GM21423 (cell line): Measurements from ENCODE around the gene GREB1L.
"Not testable (repeated sequence)": the region's sequence is repeated elsewhere in the genome, so short reads cannot be mapped to it uniquely, and the experiment has no call there.

ENCODE experiments used
- ATAC-seq: cut with Tn5 transposase; IDR thresholded peaks from one replicate; pipeline ENCODE4 v1.9.1; 2021; ENCODE audit warnings: mild to moderate bottlenecking, moderate library complexity; ENCODE audit not compliant: unreplicated experiment

The GREB1L gene

DNA sequence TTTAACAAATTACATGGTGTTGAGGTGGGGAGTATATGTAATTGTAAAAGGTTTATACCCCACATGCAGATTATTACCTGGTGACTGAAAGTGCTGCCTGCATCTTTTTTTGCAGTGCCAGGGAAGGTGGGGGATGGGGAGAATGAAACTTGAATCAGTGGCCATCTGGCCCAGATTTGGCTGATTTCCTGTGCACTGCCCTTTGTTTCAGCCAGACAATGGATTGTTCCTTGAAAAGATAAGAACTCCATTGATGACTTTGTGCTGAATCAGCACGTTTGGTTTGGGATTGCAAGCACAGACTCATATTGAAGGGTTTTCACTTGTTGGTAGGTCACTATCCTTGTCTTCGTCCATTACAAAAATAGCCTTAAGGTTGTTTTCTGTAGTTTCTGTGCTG is 20.9 kb downstream of the GREB1L start:
- no peak for ATAC-seq

- ATAC-seq, result no peak
Observed at GRCh38 chr18:21264651-21265050, 22.6 kb downstream of the GREB1L start.

DNA sequence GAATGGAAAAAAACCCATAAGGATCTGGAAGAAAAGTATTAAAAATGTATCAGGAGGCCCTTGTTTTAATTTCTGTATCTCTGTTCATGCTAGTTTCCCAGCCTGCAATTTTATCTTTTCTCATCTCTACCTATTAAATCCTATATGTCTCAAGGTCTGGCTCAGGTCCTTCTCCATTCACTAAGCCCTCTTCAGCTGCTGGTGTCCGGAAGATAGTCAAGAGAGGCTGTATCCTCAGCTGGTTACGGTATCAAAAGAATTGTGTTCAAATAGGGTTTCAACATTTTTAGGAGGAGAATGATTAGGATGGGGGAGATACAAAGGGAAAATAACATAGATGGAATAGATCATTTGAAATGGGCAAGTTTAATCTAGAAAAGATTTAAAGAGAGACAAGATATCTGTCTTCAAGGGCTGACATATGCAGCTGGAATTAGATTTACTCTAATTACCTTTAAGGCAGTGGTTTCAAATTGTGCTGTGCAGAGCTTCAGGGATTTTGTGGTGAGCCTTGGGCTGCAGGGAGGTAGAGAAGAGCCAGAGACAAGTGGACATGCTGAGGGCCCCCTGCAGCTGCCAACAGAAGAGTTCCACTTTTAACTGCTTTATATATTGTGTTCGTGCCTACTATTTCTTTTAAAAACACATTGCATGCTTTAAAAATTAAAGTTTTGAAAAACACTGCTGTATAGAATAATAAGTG is 24.1 kb downstream of the GREB1L start:
- ATAC-seq, result no peak

DNA sequence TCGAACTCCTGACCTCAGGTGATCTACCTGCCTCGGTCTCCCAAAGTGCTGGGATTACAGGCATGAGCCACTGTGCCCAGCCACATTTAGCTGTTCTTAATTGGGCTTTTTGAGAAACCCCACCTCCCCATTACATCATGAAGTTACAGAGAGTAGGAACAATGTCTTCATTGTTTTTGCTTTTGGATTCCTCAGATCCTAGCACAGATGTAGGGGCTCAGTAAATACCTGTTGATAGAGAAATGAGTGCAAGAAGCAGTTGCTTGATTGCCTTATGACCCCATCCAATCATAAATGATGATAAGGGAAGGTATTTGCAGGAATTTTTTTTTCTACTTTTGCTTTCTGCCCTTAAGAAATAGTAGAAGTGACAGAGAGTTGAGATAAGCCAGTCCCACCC is 25.4 kb downstream of the GREB1L start:
- no peak for ATAC-seq

DNA sequence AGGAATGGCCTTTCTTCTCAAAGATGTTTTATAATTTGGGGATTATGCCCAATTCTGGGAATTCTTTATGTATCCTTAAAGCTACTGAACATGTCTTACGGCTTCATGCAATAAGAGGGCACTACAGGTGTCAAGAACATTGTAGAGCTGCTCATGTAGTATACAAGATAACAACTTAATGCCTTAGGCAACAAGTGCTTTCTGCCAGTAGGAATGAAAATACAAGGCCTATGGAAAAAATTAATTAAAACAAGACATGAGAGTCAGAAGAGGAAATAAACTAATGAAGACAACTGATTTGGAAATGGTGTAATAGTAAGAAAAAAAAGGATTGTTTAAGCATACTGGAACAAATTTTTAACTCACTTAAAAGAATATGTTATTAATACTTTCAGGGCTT is 27.3 kb downstream of the GREB1L start:
- no peak for ATAC-seq

DNA sequence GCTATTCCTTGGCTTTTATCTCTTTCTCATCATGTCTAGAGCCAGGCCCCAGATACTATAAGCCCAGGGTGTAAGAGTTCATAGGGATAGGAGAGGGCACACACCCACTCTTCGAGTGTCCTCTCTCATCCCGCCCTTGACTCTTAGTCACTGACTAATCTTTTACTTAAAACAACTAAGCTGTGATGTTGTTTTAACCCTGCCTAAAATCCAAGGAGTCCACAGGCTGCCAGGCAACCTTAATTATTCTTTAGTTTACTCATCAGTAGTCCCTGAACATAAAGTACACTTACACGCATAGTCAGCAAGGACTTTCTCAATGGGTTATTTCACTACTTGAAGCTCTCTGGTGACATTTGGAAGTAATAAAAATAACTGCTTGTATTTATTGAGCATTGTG is 28.4 kb downstream of the GREB1L start:
- ATAC-seq, result no peak

DNA sequence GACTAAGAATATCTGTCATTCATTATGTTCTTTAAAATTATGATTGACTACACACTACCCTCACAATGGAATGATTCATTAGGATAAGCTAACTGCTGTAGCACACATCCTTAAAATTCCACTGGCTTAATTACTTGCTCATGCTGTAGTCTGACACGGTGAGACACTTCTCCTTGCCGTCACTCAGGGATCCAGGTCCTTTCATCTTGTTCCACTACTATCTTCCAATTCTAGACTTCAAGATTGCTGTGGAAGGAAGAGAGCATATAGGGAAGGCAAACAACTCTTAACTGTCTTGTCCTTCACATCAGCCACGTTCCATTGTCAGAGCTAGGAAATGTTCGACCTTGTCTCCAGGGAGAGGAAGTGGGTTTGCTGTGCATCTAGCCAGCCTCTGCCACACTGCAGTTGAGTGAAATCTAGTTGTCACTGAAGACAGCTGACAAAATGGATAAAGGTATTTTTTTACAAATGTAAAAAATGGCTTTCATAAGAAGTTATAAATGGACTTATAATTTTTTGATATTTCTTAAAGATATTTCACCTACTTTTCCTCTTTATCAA is 30.1 kb downstream of the GREB1L start:
- ATAC-seq, result no peak

DNA sequence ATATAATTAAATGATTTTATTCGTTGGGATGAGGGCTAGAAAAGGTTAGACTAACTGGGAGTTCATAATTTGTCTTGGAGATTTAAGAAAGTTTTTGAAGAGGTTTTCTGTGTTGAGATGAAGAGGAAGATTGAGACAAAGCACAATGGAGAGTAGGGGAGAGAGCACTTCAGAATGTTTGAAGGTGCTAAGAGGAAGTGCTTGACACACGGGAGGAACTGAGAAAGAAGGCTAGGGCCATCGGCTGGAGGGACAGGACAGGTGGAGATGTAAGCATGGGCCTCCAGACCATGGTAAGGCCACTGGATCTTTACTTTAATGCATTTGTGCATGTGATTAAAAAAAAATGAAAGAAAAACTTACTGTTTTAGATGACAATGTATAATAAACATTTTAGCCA is 31.5 kb downstream of the GREB1L start:
- no peak for ATAC-seq

GRCh38 chr18:21275645-21276044 is 33.6 kb downstream of the GREB1L start:
- no peak for ATAC-seq

- ATAC-seq, result no peak
Observed at GRCh38 chr18:21277578-21277977, 35.5 kb downstream of the GREB1L start.

DNA sequence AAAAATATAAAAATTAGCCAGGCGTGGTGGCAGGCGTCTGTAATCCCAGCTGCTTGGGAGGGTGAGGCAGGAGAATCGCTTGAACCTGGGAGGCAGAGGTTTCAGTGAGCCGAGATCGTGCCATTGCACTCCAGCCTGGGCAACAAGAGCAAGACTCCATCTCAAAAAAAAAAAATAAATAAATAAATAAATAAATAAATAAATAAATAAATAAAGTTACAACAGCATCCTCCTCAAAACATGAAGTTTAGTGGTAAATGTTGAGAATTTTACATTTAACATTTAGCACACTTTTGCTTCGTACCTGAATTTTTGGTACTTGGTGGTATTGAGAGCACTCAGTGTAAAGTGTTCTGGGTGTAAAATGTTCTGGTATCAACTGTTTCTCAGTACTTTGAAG is 36.2 kb downstream of the GREB1L start:
- ATAC-seq, result not testable (repeated sequence)

DNA sequence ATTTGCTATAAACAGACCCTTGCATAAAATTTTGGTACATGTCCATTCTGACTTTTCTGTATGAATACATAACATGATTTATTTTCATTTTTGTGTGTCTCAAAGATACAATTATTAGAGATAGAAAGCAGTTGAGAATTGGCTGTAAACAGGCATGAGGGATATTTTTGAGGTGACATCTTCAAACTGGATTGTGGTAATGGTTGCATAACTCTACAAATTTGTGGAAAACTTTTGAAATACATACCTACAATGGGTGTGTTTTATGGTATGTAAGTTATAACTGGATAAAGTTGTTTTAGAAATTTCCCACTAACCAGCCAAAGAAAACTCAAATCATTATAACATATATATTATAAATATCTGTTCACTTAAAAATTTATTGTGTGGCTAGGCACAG is 39.6 kb downstream of the GREB1L start:
- no peak for ATAC-seq

GRCh38 chr18:21284540-21284939 is 42.5 kb downstream of the GREB1L start:
- ATAC-seq, result no peak

- no peak for ATAC-seq
Observed at GRCh38 chr18:21289827-21290226, 47.8 kb downstream of the GREB1L start.

DNA sequence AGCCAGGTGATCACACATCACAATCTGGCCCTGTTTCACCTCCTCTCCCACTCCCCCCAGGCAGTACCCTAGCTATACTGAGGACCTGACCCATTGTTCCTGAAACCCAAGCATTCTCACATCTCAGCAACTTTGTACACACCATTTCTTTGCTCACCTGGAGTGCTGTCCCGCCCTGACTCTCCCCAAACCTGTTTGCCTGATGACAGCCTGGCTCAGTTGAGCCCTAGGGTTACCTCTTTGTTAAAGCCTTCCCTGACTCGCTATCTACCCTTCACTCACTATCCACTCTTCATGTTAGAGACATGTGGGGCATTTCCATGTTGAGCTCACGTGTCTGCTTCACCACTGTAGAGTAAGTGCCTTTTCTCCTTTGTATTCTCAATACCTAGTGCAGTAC is 49.1 kb downstream of the GREB1L start:
- no peak for ATAC-seq

DNA sequence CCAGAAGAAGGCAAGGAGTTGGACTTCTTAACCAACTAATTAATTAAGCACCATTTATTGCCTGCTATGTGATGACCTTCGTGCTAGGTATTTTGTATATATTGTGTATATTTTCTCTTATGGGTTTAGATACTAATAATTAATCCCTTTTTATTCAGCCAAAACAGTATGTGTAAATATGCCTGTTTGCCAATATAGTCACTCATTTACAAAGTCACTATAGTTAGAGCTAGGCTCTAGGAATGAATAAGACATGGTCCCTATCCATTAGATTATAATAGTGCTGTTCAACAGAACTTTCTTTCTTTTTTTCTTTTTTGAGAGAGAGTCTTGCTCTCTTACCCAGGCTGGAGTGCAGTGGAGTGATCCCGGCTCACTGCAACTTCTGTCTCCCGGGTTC is 51.4 kb downstream of the GREB1L start:
- no peak for ATAC-seq

- no peak for ATAC-seq
Observed at GRCh38 chr18:21295101-21295500, 53.1 kb downstream of the GREB1L start.

GRCh38 chr18:21296045-21296444 is 54.0 kb downstream of the GREB1L start:
- no peak for ATAC-seq

GRCh38 chr18:21298351-21298750 is 56.3 kb downstream of the GREB1L start:
- ATAC-seq, result no peak

GRCh38 chr18:21300035-21300907 is 58.2 kb downstream of the GREB1L start:
- ATAC-seq, result no peak

DNA sequence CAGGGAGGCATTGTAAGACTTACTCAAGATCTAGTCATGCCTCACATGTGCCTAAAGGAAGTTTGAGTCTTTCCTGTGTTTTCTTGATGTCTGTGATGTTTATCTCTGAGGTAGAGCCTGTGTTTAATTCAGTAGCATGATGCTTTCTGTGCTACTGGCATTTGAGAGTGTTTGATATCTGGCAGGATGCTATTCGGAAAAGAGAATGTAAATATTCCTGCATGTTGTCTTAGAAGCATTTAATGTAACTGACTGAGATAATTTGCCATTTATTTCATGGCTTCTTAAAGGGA is 58.8 kb downstream of the GREB1L start:
- ATAC-seq, result no peak

DNA sequence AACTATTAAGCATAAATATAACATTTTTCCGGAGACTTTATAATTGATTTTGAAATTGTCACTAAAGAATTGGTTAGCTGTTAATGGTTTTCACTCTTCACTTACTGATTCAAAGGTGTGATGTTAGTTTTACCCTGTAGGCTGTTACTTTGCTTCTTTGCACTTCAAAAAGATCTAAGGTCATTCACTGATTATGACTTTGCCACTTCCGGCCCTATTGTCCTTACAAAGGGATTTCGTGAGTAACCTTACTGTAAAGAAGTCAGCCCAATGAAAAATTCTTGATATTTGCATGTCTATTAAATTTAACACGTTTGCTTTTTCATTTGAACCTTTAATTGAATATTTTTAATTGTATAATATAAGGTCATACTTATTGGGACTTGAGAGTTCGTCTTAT is 61.4 kb downstream of the GREB1L start:
- no peak for ATAC-seq
